HG02759 (cell line): ENCODE results near the gene HTR1D.
"Not testable (repeated sequence)": the region's sequence is repeated elsewhere in the genome, so short reads cannot be mapped to it uniquely, and the experiment has no call there.

Experiments
- ATAC-seq: cut with Tn5 transposase; IDR thresholded peaks from one replicate; pipeline ENCODE4 v1.9.1; 2021; ENCODE audit warnings: mild to moderate bottlenecking, moderate library complexity; ENCODE audit not compliant: unreplicated experiment

The HTR1D gene, protein sequence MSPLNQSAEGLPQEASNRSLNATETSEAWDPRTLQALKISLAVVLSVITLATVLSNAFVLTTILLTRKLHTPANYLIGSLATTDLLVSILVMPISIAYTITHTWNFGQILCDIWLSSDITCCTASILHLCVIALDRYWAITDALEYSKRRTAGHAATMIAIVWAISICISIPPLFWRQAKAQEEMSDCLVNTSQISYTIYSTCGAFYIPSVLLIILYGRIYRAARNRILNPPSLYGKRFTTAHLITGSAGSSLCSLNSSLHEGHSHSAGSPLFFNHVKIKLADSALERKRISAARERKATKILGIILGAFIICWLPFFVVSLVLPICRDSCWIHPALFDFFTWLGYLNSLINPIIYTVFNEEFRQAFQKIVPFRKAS

DNA sequence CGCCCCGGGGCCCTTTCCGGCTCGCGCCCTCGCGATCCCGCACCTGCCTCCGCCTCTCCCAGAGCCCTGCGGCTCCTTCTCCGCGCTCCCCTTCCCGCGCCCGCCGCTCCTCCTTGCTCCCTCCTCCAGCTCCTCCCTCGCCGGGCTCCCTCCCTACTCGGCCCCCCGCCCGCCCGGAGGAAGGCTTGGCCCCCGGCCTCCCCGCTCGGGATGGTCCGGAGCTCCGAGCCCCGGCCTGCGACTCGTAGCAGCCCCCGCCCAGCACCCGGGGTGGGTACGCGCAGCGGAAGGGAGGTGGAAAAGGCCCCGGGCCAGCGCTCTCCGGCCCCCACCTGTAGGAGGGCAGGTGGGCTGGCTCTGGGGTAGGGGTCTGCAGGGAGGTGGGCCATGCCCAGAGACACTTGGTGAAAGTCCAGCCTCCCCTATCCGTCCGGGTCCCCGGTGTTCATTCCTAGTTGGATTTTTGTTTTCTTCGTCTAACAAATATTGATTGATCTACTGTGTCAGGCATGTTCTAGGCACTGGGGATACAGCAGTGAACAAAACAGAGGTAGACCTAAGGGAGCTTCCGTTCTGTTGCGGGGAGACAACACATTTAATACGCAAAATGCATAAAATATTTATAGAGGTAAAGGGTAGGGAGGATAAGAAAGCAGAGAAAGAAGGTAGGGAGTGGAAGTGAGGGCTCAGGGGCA, at the start of gene HTR1D:
HTR1D (minus strand) TSS at position 82 of the 695 bp plus-strand sequence. CDS start 23,283 bp downstream, outside the sequence.
- ATAC-seq: no peak

DNA sequence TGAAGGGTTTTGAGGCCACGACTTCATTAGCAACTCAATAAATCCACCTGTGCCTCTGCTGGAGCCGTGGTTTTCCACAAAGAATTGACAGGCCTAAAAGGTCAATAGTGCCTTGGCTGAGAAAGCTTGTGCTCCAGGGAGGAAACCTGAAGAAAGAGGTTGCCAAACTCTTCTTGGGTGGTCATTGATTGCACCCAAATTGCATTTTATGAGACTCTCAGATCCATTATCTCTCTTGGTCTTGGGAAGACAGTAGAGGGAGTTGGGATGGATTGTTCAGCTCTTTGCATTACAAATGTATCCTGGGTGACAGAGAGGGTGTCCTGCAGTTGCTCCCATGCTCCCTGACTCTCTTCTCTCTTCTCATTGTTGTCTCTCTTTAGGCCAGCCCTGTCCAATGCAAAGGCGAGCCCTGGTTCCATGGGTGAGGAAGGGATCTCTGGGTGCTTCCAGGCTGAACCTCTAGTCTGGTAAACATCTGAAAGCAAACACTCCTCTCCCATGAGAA, 46.1 kb upstream of the HTR1D start:
- ATAC-seq: no peak

DNA sequence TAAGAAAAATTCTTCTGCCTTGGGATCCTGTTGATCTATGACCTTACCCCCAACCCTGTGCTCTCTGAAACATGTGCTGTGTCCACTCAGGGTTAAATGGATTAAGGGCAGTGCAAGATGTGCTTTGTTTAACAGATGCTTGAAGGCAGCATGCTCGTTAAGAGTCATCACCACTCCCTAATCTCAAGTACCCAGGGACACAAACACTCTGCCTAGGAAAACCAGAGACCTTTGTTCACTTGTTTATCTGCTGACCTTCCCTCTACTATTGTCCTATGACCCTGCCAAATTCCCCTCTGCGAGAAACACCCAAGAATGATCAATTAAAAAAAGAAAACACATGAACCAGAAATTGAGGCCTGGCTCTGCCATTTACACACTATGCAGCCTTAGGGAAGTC, 40.8 kb upstream of the HTR1D start:
- ATAC-seq: not testable (repeated sequence)

DNA sequence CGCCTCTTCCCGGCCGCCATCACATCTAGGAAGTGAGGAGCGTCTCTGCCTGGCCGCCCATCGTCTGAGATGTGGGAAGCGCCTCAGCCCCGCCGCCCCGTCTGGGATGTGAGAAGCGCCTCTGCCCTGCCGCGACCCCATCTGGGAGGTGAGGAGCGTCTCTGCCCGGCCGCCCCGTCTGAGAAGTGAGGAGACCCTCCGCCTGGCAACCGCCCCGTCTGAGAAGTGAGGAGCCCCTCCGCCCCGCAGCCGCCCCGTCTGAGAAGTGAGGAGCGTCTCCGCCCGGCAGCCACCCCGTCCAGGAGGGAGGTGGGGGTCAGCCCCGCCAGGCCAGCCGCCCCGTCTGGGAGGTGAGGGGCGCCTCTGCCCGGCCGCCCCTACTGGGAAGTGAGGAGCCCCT, 40.1 kb upstream of the HTR1D start:
- ATAC-seq: not testable (repeated sequence)

DNA sequence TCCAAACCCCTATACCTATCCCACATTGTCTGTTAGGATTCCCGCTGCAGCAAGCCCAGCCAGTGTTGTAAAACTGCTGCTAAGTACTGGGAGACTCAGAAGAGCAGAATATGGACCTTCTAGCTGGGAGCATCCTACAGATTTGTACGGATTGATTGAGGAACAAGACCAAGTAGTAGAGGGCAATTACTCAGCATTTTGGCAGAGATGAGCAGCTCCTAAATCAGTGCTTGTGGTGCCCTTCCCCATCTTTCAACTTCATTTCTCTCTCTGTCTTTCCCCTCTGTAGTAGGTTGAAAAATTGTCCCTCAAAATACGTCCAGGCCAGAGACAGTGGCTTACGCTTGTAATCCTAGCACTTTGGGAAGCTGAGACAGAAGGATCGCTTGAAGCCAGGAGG, 37.3 kb upstream of the HTR1D start:
- ATAC-seq: no peak

DNA sequence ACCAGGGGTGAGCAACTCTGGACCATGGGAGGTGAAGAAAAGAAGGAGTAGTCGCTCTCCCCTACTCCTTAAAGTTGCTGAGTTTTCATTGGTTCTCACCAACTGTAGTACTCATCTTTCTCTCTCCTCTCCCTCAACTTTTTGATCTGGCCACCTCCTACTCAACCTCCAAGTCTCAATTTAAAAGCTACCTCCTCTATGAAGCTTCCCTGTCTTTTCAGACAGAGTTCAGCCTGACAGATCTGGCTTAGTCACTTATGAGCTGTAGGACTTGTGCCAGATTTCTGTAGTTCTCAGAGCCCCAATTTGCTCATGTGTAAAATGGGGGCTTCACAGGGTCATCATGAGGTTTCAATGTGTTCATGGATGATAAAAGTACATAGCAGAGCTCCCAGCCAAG, 34.5 kb upstream of the HTR1D start:
- no peak for ATAC-seq

DNA sequence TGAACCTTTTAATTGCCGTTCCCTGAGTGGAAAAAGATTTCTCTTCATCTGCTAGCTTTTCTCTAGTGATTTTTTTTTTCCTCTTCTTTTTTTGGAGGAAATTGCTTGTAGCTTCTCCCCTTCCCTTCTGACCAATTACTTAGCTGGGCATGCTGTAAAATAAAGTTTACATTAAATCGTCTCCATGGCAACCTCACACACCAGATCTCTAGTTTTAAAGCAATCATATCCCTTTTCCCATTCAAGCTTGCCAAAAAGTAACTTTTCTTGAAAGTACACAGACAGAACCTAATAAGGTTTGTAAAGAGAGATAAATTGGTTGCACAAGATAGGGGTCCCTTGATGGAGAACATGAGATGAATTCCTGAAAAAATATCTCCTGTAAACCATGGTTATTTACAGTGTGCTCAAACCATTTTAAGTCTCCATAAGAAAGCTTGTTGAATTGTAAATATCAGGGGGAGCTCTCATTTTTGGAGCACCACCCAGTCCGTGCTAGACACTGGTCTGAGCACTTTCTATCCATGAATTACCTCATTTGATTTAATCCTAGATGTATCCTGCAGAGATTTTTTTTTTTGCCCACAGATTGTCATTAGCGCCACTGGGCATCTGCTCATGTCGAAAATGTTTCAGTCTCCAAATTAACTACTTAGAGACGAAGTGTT, 32.6 kb upstream of the HTR1D start:
- no peak for ATAC-seq

DNA sequence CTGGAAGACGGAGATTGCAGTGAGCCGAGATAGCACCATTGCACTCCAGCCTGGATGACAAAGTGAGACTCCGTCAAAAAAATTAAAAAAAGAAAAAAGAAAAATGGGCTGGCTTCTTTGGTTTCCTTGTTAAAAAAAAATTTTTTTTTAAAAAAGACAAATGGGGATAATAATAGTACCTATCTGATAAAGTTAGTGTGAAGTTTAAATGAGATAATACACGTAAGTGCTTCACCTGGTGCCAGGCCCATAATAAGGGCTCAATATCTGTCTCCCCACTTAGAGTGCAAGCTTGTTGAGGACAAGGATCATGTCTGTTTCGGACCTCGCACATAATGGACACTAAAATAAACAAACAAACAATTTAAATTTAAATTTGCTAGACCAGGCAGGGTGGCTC, 30.0 kb upstream of the HTR1D start:
- no peak for ATAC-seq

DNA sequence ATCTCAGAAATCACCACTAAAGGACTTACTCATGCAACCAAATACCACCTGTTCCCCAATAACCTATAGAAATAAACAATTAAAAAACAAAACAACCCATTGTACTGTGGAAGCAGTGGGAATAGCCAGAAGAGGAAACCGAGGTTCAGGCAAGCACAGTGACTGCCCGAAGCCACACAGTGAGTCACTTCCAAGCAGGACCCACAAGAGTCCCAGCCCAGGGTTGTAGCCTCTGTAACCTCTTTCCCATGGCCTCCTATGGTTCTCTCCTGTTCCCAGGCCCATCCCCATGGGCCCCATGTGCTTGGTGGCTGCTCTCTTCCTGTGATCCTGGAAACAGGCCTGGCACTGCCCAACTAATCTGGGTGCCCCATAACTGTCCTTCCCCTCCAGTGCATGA, 29.0 kb upstream of the HTR1D start:
- ATAC-seq: no peak

DNA sequence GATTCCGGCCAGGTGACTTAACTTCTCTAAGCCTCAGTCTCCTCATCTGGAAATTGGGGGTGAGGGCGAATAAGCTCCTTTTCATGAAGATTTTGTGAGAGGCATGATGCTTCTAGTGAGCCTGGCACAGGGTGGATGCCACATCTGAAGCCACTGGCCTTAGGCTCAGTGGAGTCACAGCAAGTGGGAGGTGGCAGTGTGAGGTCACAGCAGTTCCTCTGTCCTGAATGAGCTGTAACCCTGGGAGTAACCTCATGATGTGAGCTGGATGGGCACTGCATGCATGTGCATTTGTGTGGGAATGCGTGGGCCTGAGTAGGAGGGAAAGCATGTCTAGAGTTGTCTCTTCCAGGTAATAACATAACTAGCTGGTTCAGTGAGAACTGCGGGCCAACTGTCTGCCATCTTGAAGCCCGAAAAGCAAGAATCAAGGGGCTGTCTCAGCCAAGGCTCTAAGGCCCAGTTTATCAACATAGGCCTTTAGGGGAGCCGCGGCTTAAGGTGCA, 27.0 kb upstream of the HTR1D start:
- ATAC-seq: no peak

DNA sequence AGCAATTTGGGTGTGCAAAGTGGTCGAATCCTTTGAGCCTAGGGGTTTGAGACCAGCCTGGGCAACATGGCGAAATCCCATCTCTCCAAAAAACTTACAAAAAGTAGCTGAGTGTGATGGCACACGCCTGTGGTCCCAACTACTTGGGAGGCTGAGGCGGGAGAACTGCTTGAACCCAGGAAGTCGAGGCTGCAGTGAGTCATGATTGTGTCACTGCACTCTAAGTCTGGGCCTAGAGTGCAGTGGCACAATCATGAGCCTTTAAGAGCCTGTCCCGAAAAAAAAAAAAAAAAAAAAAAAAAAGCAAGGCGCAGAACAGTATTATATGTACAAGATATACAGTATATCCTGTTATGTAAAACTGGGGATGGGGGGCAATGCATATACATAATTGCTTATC, 25.1 kb upstream of the HTR1D start:
- no peak for ATAC-seq

DNA sequence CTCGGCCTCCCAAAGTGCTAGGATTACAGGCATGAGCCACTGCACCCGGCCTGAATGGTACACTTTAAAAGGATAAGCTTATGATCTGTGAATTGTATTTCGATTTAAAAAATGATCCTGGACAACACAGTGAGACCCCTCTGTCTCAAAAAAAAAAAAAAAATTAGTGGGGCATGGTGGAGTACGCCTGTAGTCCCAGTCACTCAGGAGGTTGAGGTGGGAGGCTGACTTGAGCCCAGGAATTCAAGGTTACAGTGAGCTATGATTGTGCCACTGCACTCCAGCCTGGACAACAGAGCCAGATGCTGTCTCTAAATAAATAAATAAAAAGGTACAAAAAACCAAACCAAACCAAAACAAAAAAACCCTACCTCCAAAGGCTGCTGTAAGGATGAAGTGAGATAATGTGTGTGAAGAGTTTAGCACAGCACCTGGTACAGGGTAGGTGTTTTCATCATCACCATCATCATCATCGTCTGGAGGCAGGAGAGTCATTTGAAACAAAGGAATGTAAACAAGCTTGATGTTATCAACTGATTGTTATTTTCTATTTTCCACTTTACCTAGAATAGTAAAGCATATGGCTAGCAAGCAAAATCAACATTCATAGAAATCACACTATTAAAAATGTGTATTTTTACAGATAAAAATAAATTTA, 22.5 kb upstream of the HTR1D start:
- ATAC-seq: no peak

DNA sequence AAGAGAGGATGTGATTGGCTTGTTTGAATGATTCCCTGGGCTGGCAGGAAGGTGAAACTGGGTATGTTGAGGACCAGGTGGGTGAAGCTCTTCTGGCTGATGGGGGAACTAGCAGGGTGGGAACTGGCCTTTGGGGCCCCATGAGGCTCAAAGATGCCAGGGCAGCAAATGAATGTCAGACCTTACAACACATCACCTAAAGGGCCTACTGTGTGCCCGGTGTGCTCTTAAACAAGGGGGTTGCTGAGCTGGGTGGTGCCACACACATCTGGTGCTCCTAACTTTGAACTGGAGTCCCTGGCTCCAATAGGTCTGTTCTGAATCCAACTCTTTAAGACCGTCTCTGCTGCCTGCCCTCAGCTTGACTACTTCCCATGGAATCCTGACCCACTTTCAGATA, 21.3 kb upstream of the HTR1D start:
- no peak for ATAC-seq

DNA sequence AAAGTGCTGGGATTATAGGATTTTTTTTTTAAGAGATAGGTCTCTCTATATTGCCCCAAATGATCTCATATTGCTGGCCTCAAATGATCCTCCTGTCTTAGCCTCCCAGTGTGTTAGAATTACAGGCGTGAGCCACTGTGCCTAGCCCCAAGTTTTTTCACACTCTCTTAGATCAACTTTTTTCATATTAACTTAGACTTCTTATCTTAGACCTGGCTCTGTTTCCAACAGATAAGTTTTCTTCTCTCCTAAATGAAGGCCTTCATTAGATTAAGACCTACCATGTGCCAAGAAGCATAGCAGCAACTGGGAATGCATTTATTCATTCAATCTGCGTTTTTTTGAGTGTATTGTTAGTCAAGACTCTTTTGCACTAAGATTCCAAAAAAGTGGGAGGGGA, 20.2 kb upstream of the HTR1D start:
- no peak for ATAC-seq

DNA sequence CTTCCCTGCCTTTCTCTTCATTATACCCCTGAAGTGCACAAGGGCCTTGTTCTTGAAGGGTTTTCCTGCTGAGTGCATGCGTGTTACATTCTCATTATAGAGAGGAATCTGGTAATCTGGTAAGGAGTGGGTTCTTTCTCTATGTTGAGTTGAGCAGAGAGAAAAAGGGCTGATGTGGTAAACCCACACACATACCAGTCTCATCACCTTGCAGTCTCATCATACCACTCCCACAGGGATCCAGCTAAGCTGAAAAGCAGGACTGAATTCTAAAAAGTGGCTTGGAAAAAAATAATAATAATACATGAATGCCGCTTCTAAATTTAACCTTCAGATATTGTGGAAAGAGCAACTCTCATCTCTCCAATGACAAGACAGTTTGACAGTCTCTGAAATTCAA, 10.5 kb upstream of the HTR1D start:
- ATAC-seq: no peak

DNA sequence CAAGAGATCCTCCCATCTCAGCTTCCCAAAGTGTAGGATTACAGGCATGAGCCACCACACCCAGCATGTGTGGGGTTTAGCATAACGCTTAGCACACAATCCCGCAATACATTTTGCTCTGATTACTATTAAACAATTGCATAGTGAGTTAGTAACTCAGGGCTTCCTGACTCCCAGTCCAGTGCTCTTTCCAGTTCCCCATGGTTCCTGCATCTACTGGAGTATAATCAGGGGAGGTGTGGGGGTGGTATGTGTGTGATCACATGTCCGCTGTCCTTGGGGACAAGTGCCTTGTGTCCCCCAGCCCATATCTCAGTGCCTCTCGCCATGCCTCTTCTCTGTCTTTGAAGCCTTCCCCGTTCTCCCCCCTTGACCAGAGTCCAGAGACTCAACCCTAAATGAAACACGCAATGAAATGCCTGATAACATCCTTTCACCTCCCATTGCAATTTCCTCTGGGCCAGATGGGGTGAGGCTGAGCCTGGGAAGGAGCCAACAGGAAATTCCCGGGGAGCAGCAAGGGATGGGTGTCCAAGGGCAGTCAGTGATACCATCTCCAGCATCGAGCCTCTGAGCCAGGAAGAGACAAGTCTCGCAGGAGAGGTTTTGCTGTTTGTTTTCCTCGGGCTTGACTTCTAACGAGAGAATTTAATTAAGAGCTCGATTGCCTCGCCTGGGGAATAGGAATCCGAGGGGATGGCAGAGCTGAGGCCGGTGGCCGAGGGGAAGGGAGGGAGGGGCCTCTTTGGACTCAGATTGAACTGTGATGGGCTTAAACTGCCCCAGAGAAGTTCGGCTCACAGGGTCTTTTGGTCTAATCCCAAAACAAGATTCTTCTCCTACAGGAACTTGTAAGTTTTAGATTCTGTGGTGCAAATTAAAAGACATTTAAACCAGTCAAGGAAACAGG, 7.7 kb upstream of the HTR1D start:
- no peak for ATAC-seq

DNA sequence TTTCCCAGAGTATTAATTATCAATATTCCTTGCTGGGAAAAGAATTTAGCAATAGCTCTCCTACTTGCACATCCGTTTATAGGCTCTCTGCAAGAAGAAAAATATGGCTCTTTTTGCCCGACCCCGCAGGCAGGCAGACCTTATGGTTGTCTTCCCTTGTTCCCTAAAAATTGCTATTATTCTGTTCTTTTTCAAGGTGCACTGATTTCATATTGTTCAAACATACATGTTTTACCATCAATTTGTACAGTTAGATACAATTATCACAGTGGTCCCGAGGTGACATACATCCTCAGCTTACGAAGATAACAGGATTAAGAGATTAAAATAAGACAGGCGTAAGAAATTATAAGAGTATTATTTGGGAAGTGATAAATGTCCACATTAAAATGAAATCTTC, 6.7 kb upstream of the HTR1D start:
- ATAC-seq: not testable (repeated sequence)

DNA sequence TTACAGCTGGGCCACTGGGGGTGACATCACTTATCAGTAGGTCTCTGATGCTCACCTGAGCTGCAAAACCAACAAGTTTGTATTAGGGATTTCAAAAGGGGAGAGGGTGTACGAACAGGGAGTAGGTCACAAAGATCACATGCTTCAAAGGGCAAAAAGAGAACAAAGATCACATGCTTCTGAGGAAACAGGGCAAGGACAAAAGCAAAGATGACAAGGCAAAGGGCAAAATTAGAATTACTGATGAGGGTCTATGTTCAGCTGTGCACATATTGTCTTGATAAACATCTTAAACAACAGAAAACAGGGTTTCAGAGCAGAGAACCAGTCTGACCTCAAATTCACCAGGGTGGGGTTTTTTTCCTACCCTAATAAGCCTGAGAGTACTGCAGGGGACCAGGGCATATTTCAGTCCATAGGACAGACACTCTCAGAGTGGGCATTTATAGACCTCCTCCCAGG, 6.2 kb upstream of the HTR1D start:
- not testable (repeated sequence) for ATAC-seq

DNA sequence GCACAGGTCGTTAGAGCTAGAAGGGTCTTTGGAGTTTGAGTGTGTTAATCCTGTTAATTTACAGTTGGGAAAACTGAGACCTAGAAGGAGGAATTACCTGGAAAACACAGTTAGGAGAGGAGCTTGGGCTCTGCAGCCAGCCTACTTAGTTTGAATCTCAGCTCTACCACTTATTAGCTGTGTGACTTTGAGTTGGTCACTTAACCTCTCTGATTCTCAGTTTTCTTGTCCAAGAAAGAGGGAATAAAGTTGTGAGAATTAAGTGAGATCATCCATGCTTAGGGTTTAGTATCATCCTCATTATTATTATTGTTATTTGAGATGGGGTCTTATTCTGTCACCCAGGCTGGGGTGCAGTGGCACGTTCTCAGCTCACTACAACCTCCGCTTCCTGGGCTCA, 5.4 kb upstream of the HTR1D start:
- no peak for ATAC-seq

DNA sequence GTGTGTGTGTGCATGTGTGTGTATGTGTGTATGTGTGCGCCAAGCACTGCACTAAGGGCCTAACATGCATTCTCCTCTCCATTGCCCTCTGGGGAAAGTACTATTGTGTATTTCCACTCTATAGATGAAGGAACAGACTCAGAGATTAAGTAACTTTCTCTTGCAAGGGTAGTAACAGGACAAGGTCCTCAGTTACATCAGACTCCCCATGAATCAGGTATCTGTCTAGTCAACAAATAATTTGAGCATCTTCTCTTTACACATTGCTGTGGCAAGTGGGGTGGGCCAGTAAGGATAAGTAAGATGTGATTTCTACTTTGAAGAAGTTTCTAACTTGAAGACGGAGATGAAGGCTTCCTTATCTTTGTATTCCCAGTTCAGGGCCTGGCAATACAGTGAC, 5.0 kb upstream of the HTR1D start:
- no peak for ATAC-seq
